ENCODE results near the gene ATF5. TPM values are rescaled to one million over a fixed set of nuclear protein-coding genes. Genes with fewer than 3 reads are reported as not detected.

The ATF5 gene
- total and polyA plus RNA-seq, 10 of the 15 experiments (the other 5 are each of a cell fraction or from before 2014, with no cell fraction given): 9.1 to 133 (median 24.0) TPM

GRCh38 chr19:49981603-49982593, 52.9 kb downstream of the ATF5 start:
- no peaks in the 10 kb centered on the region for H3K9me3 ChIP-seq (replicated peaks; ENCODE audit: control insufficient read depth, insufficient read depth, low read length)
- H3K4me1 ChIP-seq (ENCODE audit: control insufficient read depth, insufficient read depth, low read length): no peaks in the 10 kb centered on the region
- RAD21 ChIA-PET (ENCODE audit: unreplicated experiment): no interaction called here
- H3K9ac ChIP-seq (ENCODE audit: control insufficient read depth, insufficient read depth, low read length): no peak overlapping the region
- CTCF ChIA-PET: interaction anchor here (0.6 to 2.8 kb wide), 3 partner anchors 44 to 91 kb away, joined by 3 to 11 read pairs (median 3); no protein-coding TSS in a partner anchor
- no peak overlapping the region for H2AFZ ChIP-seq (ENCODE audit: control insufficient read depth, low read depth, low read length)
- FAIRE-seq: no peak
- intact Hi-C loops (cut with micrococcal nuclease; ENCODE audit: unreplicated experiment): no loop called here
- peaks cover 8% of the 10 kb centered on the region; the same call in 1 of the 2 replicates for H4K20me1 ChIP-seq (ENCODE audit: control insufficient read depth, insufficient read depth)
- H3K79me2 ChIP-seq (ENCODE audit: control insufficient read depth, insufficient read depth, low read length): no peaks in the 10 kb centered on the region
- POLR2A ChIA-PET: interaction anchor here (1.0 kb wide), 1 partner anchor 68 kb away, joined by 3 read pairs; no protein-coding TSS in a partner anchor
- no peaks in the 10 kb centered on the region for H3K27me3 ChIP-seq (replicated peaks in 1 of 2; ENCODE audit: control insufficient read depth in 2 of 2, insufficient read depth in 2 of 2, low read length in 1 of 2)
- H3K36me3 ChIP-seq (ENCODE audit: control insufficient read depth in 2 of 2, insufficient read depth in 2 of 2, low read length in 1 of 2): peaks cover 0 to 3% of the 10 kb centered on the region in 2 experiments; a peak in 2 of 4 replicates
- TF ChIP-seq BCLAF1 (IDR thresholded peaks at IDR 0.05): no peak
- TF ChIP-seq KDM1A (IDR thresholded peaks at IDR 0.05; ENCODE audit: borderline replicate concordance): no peak
- TF ChIP-seq EGR1 (IDR thresholded peaks at IDR 0.05; ENCODE audit: borderline replicate concordance in 1 of 2, low read depth in 2 of 2, low read length in 2 of 2): no peak
- TF ChIP-seq ZNF217 (IDR thresholded peaks at IDR 0.05): no peak
- no peak for TF ChIP-seq TBL1XR1 (IDR thresholded peaks at IDR 0.05; ENCODE audit: low read depth, low read length)
- TF ChIP-seq RAD51 (IDR thresholded peaks at IDR 0.05): no peak
- TF ChIP-seq RCOR1 (conservative IDR thresholded peaks at IDR 0.05; ENCODE audit: low read depth, low read length): no peak
- no peak for TF ChIP-seq KLF5 (IDR thresholded peaks at IDR 0.05; ENCODE audit: partially characterized antibody)
- no peak for TF ChIP-seq CREB1 (IDR thresholded peaks at IDR 0.05; ENCODE audit: low read depth)
- no peak for TF ChIP-seq IRF3 (IDR thresholded peaks at IDR 0.05)
- TF ChIP-seq HCFC1 (IDR thresholded peaks at IDR 0.05; ENCODE audit: low read length): no peak
- TF ChIP-seq MTA2 (IDR thresholded peaks at IDR 0.05; ENCODE audit: low read depth): no peak
- TF ChIP-seq PKNOX1 (IDR thresholded peaks at IDR 0.05): no peak
- TF ChIP-seq E2F4 (IDR thresholded peaks at IDR 0.05; ENCODE audit: low read depth, low read length): no peak
- SMC1A ChIA-PET (ENCODE audit: uncharacterized antibody, unreplicated experiment): interaction anchor here (1.0 to 2.3 kb wide), 2 partner anchors 27 to 43 kb away, joined by 3 to 6 read pairs; no protein-coding TSS in a partner anchor
- 83% methylated on average over 21 of the region's 21 CpGs for WGBS (ENCODE audit: insufficient coverage, insufficient replicate concordance, low lambda C conversion rate, missing lambda C conversion rate)
- H3K27ac ChIP-seq (ENCODE audit: control insufficient read depth, insufficient read depth): no peak overlapping the region
- in situ Hi-C loops (cut with MboI): loop anchor here (5.0 kb wide), 1 partner anchor 45 kb away; no protein-coding TSS in a partner anchor
- no peak overlapping the region for H3K4me3 ChIP-seq
- no peak for DNase-seq (ENCODE audit: low read depth, low spot score)
- BruUV-seq (replicated peaks): no TSS peak
- H3K4me2 ChIP-seq (ENCODE audit: control insufficient read depth, insufficient read depth): no peak overlapping the region
- no peak for ATAC-seq
